HG03060 (cell line): Measurements from ENCODE around the gene ZCCHC24.
"Not testable (repeated sequence)": the region's sequence is repeated elsewhere in the genome, so short reads cannot be mapped to it uniquely, and the experiment has no call there.

ENCODE experiments used
- ATAC-seq: cut with Tn5 transposase; IDR thresholded peaks from one replicate; pipeline ENCODE4 v1.9.1; 2021; ENCODE audit warnings: low read depth, moderate number of reproducible peaks; ENCODE audit not compliant: unreplicated experiment

ZCCHC24 gene

DNA sequence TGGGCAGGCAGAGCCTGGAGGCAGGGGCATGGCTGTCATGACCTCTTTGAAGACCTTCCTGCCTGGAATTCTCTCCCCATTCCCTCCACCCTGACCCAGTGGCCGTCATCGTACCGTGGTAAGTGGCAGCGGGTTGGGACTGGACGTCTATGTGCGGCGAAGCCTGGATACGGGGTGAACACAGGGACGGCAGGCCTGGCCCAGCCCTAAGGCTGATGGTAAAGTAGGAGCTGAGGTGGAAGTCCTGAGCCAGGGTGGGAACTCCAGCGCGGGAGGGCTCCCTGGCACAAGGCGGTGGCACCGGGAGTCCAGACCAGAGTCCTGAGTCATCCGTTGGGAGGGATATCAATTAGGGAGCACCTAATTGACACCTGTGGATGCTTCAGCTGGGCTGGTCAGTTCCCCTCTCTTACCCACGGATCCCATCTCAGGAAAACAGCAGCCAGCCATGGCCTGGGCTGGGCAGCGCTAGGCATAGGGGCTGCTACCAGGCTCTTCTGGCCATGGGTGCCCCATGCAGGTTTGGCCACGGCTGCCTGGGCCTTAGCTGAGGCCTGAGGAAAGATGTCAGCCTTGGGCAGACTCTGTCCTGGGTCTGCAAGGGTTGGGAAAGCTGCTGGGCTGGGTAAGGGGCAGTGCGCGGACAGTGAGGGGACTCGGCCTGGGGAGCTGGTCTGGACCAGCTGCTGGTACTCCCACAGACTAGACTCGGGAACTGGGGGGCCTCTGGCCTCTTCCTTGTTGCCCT is 94.8 kb downstream of the ZCCHC24 start:
- no peak for ATAC-seq

DNA sequence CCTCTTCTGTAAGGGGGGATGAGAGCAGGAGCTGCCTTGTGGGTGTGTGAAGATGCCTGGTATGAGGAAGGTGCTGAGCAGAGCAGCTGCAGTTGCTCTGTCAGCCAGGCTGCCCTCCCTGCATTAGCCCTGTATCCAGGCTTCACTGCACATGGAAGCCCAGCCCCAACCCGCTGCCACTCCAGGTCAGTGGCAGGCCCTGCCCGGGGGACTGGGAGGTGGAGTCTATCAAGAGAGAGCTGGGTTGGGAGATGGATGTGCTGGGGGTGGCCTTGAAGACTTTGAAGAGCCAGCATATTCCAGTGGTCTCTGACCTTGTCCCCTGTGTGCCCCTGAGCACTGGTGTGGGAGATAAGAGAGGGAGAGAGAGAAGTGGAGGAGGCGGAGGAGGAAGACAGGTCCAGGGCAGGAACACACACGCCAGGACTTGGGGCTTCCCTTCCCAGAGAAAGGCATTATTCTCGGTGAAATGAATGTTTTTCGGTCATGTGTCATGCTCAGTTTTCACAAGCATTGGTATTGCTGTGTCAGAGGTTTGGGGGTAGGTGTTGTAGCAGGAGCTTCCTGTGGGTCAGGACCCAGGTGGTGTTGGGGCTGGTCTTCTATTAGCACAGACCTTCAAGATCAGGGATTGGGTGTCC is 95.5 kb downstream of the ZCCHC24 start:
- no peak for ATAC-seq

DNA sequence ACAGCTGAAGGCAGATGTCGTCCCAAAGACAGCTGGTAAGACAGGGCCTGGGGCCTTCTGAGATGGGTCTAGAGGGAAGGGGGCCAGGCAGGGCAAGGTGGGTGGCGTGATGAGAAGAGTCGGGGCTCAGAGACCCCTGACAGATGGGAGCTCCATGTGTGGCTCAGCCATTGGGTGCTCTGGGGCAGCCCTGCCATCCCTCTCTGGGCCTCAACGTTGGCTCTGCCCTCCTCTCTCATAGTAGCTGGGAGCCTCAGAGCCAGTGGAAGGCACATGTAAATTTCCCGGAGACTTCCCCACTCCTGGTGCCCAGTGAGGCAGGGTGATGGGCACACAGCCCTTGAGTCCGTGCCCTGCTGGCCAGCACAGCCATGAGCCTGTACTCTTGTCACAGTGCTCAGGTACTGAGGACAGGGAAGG is 96.3 kb downstream of the ZCCHC24 start:
- no peak for ATAC-seq

DNA sequence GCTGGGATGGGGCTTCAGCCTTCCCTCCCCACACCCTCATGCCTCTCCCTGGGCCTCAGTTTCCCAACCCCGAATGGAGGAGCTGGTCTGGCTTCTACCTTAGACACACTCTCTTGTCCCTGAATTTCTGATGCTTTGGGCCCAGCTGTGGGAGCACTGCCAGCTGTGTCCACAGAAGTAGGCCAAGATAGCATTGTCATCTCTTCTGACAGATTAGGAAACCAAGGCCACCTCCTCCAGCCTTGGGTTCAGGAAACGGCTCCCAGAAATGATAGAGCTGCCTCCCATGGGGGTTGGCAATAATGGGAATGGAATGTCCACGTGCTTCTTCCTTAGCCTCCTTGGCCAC is 96.8 kb downstream of the ZCCHC24 start:
- no peak for ATAC-seq

DNA sequence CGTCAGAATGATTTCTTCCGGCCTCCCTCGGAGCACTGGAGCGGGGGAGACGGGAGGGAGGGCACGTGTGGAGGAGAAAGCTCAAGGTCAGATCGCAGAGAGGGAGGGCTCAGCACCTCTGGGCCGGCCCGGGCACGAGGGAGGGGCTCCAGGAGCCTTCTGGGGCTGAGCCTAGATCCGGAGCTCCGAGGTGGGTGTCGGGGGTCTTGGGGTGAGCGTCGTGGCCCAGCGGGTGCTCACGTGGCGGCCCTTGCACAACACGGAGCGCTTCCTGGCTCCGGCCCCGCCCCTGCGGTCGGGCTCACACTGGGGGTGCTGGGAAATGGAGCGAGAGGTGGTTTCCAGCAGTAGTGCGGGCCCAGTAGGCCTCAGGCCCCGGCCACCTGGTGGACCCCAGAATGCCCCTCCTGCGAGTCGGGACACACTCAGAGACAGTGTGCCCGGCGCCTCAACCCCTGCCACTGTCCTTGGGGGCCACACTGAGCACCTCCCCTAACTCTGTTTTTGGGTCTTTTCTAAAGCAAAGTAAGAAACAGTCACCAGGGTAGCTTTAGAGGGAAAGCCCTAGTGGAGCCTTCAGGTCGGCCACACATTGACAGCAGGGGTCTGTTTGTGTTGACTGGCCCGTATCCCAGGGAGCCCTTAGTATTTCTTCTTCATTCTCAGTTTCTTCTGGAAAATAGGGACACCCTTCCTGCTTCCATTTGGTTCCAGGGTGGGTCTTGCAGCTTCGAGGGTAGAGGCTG is 97.4 kb downstream of the ZCCHC24 start:
- ATAC-seq = no peak

DNA sequence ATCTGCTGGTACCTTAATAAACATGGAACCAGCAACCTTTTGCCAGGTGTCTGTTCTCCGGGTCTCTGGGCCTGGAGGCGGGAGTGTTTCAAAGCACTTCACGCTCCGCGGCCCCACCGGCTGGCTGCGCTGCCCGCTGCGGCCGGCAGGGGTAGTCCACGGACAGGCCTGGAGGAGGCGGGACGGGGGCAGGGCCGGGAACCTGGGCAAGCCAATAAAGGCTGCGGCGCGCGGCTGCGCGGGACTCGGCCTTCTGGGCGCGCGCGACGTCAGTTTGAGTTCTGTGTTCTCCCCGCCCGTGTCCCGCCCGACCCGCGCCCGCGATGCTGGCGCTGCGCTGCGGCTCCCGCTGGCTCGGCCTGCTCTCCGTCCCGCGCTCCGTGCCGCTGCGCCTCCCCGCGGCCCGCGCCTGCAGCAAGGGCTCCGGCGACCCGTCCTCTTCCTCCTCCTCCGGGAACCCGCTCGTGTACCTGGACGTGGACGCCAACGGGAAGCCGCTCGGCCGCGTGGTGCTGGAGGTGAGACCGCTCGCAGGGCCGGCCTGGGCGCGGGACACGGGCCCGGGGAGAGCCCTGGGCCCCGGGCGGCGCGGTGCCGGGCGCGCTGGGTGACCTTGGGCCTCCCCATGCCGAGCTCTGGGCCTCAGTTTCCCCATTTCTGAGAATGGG is 98.1 kb downstream of the ZCCHC24 start, which contains the start of gene PPIF:
PPIF (plus strand) TSS at position 244 of the 668 bp plus-strand sequence; CDS start at position 324, 80 bp downstream.
- ATAC-seq = peak; percentile 48

DNA sequence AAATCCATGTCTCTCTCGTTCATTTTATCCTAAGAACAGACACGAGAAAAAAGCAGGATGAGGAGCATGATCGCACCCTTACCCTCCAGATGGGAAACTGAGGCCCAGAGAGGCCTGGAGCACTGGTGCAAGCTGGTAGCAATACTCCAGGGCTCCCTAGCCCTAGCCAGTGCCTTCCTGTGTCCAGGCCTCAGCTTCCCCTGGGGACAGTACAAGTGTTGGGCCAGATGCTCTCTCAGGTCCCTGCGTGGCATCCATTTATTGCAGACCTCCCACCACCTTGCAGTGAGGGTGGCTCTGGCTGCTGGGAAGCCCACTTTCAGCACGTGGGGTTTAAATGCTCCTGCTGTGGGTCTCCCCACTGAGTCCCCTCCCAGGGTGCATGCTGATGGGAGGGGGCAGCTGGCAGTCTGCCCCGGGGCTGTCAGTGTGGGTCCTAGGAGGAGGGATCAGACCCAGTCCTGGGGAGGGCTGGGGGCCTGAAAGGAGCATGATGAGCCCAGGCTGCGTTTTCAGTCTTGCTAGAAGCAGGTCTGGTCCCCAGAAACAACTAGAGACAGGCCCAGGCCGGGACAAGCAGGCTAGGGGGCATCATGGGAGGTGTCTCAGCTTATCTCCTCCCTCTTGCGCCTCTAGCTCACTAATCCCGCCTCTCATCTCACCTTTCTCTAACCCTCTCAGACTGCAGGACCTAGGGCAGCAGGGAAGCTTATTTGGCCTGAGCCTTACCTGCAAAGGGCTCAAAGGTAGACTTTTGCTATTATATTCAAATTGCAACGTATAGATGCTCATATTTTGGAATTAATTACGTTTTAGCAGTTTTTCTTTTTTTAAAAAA is 98.8 kb downstream of the ZCCHC24 start:
- ATAC-seq = no peak

DNA sequence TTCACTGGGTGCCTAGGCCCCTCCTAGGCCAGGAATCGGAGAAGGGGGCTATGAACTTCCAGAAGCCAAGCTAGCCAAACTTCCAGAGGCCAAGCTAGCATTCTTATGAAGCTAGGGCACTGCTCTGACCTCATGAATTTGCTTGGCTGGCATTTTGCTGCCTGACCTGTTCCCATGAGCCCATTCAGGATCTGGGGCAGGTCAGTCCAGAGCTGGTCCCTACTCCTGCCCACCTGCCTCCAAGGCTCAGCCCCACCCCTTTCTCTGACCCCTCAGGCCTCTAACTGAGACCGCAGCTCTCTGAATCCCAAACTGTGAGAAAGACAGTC is 99.4 kb downstream of the ZCCHC24 start:
- no peak for ATAC-seq

DNA sequence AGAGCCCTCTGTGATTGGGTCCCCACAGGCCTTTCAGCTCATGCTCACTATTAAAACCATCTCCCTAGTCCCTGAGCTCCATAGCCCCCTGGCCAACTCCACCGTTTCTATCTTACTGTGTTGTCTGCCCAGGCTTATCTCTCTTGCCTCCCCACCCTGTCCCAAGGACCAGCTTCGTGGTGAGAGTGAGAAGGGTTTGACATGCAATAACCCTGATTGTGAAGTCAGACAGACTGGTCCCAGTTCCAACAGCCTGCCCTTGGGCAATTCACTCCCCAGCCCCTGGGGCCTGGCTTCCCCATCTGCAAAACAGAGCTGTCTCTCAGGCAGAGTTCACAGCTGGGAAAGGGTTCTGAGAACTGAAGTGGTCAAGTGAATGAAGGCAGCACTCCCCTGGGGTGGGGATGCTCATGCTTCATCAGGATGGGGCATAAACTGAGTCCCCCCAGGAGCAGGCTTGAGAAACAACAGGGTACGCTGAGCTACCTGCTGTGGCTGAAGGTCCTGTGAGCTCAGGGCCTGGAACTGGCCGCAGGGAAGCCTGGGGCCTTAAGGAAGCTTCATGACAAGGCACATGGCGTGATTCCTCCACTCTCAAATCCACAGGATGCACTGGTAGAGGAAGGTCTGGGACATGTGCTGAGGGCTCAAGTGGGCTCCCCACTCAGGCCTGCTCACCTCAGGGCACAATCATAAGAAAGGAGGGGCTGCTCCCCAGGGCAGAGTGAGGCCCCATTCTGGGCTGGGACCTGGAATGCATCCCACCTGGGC is 100.0 kb downstream of the ZCCHC24 start:
- ATAC-seq = no peak

DNA sequence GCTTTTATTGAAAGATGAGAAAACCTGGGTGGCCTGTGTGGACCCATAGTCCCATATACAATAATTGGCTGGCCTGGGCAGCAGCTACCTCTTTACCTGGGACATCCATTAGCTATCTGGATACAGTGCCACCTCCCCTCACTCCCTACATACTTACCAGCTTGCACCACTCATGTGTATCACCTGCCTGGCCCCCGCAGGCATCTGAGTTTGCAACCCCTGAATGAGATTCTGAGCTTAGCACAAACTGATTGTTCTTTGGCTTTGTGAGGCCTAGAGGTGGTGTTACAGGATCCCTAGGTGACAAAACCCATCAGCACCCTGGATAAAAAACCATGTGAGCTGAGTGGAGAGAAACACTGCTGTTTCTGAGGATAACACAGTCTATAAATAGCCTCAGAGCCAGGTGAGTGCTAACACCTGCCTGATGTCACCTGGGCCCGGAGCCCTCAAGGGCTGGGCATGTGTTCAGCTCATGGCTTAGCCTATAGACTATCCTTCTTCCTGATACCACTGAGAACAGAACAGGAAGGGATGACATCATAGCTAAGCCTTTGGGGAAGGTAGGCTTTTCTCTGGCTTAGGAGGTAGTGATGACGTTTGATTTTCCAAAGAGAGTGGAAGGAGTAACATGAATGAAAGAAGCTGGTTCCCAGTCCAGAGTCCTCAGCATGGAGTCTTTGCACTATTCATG is 100.8 kb downstream of the ZCCHC24 start:
- no peak for ATAC-seq

DNA sequence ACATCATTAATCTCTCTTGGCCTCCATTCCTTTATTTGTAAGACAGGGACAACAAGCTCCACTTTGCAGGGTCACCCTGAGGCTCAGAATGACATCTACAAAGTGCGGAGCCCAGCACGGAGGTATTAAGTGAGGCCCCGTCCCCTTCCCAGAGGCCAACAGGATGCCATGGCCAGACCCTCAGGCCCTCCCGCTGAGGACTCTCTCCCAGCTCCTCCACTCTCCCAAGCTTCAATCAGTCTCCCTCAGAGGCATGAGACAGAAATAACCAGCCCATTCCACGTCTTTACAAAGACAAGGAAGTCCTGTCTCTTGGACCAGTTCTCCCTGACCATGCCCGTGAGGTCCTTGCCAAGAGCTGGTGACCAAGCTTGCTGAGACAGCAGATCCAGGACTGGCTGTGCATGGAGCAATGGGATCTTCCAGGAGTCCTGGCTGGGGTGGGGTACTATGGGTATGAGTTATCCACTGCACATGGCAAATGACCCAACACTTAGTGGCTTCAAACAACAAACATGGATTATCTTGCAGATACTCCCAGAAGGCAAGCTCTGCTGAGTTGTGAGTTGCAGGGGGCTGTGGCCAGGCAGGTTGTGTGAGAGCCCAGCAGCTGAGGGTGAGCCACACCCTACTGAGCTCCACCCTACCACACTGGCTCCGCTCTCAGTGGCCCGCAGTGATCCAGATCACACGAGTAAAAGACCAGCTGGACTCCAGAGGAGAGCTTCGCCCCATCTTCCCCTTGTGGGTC is 102.4 kb downstream of the ZCCHC24 start:
- ATAC-seq = no peak

DNA sequence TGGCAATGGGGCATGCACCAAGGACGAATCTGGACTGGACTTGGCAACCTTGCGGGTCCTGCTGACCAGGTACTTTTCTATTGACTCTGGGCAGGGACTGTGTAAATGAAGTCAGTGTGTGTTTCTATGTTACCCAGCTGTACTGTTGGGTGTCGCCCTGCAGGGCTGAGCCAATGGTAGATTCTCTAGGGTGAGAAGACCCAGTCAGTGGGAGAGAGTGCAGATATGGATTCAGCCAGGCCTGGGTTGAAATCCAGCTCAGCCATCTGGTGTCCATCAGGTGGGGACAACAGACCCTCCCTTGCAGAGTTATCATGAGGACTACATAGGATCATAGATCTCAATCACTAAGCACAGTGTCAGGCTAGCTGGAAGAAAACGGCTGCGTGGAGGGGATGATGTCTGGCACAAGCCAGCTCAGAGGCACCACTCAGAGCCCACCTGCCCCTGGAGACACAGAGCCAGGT is 103.1 kb downstream of the ZCCHC24 start:
- no peak for ATAC-seq

DNA sequence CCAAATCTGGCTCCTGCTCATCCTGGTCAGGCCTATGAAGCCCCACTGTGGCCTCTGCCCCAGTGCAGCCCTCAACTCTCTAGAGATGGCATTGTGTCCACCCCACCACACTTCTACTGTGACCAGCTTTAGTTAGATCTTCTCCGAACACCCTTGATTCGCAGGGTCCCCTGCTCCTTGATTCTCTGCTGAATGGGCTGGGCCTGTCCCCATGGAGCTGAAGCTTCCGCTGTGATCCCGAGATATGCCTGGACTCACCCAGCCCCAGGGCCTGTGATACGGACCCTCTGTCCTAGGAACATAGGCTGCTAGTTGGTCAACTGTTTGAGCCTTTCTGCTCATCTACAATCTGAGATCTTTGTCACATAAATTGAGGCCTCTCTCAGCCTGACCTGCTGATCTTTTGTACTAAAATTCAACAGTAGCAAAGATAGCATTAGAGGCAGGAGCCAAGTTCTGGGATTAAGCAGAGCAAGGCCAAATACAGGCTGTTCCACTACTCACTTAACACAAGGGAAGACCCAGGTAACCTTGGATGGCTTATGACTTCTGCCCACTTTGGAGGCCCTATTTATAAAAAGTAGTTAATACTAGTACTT is 104.7 kb downstream of the ZCCHC24 start:
- no peak for ATAC-seq

DNA sequence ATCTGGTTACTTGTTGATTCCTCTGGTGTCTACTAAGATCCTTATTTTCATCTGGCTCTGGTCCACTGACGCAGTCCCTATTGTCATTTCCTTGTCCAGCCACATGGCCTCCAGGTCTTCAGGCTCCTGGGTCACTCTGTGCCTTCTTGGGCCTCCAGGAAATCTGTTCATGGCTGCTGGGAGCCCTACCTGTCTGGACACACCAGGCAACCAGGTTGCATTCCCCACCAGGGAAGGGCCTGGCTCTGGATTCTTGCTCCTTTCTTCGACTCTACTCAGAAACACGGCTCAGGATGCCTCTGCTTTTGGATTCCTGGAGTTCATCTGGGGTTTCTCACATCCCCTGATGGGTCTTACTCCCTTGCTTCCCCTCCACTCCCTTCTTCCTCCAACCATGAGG is 106.2 kb downstream of the ZCCHC24 start:
- ATAC-seq = no peak

DNA sequence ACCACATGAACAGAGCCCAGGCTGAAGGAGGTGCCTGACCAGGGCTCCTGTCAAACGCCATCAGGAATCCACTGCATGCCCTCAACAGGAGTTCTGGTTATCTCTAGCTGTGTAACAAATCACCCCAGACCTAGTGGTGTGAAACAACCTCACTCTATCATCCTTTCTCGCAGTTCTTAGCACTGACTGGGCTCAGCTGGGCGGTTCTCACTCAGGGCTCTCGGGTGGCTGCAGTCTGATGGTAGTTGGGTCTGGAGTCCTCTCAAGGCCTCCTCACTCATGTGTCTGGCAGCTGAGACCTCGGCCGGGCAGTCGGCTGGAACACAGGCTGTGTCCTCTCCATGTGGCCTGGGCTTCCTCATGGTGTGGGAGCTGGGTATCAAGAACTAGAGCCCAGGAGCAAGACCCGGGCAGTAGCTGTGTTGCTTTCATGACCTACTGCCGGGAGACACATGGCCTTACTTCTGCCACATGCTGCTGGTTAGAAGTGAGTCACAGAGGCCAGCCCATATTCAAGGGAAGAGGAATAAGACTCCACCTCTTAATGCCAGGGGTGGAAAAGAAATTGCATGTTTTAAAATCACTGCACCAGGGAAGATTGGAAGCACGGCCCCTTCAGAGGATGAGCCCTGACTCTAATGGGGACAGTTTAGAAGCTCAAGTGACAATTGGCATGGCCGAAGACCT is 107.5 kb downstream of the ZCCHC24 start:
- not testable (repeated sequence) for ATAC-seq

DNA sequence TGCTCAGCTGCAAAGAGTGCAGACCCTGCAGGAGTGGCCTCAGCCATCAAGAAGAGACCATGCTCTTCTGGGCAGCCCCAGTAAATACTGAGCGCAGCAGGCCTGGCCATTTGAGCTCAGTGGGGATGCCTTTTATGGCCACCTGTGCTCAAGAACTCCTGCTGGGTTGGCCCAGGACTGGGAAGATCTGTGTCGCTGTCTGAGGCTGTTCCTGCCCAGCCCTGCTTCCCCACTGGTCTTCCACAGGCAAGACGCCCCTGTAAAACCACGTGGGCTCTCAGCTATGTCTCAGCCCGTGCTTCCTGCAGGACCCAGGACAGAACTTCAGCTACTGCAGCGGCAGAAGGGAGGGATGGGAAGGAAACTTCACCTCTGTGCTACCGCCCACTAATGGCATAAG is 108.7 kb downstream of the ZCCHC24 start:
- no peak for ATAC-seq

DNA sequence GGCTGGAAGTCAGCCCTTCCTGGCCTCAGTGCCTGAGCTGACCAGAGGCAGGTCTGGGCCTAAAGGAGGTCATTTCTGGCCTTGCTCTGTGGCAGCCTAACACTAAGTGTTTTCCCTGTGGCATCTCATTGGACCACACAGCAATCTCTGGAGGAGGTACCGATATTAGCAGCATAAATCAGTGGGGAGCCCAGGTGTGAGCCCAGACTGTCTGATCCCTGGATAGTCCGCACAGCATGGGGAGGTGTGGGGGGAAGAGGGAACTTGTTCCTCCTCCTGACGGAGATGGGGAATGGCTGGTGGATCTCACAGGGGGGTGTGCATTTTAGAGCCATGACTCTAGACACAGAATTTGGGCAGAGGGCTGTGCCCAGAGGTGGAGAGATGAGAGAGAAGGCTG is 109.1 kb downstream of the ZCCHC24 start:
- no peak for ATAC-seq
